HG03135 (cell line): Measurements from ENCODE around the gene CRYGS.
"Not testable (repeated sequence)": the region's sequence is repeated elsewhere in the genome, so short reads cannot be mapped to it uniquely, and the experiment has no call there.

Source experiments
- ATAC-seq: cut with Tn5 transposase; IDR thresholded peaks from one replicate; pipeline ENCODE4 v1.9.1; 2021; ENCODE audit warnings: mild to moderate bottlenecking, moderate library complexity; ENCODE audit not compliant: unreplicated experiment

The CRYGS gene

DNA sequence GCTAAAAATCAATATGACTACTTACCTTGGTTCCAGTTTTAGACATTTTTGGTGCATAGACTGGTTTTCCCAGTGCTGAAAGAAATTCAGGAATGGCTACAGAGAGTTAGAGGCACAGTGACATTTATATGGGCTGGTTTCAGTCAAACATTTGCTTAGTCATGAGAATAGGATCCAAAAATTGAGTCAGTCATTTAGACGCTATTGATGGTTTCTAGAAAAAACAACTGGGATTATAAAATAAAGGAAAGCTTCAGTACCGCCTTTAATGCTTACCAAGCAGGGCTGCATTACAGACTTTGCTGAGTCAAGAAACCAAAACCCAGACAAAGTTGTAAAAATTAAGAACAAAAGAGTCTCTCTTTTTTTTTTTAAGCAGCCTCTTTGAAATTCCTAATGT is at the start of gene CRYGS:
Gene CRYGS (minus strand): TSS at position 100 of the 400 bp plus-strand sequence. CDS start 54 bp downstream, at position 46.
- ATAC-seq = no peak

- no peak for ATAC-seq
These were observed 49.7 kb upstream of the CRYGS start for GRCh38 chr3:186593862-186594261.

- ATAC-seq = no peak
These were observed 48.5 kb upstream of the CRYGS start for GRCh38 chr3:186592682-186593081.

DNA sequence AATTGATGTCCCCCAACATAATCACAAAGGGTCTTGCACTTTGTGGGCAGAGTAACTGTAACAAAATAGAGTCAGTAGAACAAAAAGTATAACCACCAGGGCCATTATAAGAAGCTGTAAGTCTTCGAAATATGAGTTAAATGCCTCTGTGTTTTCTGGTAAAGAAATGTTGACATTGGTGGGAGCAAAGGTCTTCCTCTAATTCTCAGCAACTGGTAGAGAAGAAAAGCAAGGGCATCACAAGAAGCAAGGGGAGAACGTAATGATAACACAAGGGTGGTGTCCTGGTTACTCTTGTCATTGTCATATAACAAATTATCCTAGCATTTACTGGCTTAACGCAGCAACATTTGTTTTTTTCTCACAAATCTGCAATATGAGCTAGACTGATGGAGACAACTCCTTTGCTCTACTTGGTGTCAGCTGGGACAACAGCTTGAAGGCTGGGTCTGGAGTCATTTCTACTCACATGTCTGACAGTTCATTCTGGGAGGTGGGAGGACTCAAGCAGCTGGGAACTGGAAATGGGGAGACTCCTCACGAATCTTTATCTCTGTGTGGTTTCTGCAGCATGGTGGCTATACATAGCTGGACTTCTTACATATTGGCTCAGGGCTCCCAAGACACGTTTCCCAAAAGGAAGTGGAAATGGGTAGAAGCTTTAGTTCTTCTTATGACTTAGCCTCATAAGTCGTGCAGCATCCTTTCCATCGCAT is 46.6 kb upstream of the CRYGS start:
- ATAC-seq = no peak

- ATAC-seq = no peak
These were observed 45.8 kb upstream of the CRYGS start for GRCh38 chr3:186589856-186590579.

DNA sequence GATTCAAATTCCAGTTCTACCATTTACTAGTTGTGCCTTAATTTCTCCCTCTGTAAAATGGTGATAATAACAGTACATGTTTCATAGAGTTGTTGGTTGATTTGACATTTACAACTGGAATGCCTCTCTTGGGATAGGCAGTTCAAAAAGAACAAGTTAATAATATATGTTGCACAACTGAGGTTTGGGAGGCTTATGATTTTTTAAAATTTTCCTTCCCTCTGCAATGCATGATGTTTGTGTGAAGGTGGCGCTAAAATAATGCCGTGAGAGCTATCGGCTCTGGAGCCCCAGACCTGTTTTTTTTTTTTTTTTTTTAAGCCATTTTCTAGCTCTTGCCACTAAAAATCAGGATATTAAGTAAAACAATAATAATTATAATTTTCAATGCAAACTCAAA is 44.9 kb upstream of the CRYGS start:
- no peak for ATAC-seq

DNA sequence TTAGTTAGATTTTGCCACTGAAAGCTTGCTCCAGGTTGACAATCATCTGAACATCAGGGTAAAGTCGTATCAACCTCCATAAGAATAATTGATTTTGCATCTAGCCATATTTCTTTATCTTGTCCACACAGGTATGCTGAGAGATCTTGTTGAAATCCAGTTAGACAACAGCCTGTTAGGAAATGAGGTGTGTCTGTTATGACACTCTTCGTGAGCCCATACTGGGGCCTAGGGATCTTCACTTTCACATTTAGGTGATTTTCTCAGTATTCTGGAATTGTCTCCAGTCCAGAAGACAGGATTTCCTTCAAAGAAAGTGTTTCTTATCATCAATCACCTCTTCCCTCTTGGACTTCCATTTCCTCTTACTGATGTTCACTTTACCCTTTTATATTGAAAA is 44.5 kb upstream of the CRYGS start:
- ATAC-seq = no peak

GRCh38 chr3:186587183-186587582 is 43.0 kb upstream of the CRYGS start:
- no peak for ATAC-seq

DNA sequence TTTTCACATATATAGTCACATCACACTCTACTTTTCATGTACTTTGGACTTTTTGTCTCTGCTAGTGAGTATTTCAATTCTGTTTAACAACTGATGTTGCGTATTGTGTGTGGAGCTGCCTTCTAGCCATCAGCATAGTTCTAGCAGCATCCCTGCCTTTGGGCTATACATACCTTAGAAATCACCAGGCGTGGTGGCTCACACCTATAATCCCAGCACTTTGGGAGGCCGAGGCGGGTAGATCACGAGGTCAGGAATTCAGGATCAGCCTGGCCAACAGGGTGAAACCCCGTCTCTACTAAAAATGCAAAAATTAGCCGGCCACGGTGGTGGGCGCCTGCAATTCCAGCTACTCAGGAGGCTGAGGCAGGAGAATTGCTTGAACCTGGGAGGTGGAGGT is 42.1 kb upstream of the CRYGS start:
- not testable (repeated sequence) for ATAC-seq

- ATAC-seq = no peak
These were observed 39.7 kb upstream of the CRYGS start for GRCh38 chr3:186583831-186584230.

DNA sequence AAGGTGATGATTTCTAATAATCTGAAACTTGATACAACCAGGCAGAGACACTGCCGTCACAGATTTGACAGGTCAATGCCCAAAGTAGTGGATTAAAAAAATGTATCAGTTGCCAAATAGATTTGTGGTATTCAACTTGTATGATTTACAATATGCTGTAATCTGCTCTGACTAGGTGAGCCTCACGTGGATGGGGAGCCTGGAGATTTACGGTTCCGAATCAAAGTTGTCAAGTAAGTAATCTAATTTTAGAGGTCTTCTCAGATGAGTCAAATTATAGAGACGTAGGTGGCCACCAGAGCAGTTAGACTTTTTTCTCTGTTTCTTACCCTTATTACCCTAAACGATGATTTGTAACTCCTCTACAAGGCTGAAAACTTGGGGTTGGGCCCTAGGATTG is 38.4 kb upstream of the CRYGS start:
- ATAC-seq = no peak

DNA sequence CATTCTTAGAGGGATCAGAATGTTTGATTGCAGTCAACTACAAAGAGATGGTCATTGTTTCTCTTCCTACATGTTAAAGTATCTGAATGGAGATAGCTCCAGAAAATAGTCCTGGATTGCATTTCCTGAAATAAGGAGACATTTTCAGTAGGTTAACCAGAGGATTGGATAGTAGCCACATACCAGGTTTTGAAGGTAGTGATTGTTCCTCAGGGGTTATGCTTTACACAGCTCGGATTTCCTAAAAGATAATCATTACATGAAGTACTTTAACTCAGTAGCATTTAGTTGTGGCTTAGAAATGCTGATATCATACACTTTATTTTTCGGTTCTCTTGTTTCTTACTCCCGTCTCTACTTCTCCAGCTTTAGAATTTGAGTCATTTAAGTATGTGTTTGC is 36.6 kb upstream of the CRYGS start:
- no peak for ATAC-seq

DNA sequence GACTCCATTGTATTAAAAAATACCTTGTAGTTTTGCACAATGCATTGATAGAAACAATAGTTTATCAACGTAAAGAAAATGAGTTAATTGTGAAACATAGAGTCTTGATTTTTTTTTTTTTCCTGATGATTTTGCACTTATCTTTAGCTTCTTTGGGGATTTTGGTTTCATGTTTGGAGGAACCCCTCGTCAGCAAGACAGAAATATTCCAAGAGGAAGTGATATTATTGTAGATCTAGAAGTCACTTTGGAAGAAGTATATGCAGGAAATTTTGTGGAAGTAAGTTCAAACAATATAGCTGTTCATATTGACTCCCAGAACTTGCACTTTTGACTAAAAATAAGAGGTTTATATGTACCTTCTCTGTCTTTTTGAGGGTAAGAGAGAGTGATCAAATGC is 33.3 kb upstream of the CRYGS start:
- ATAC-seq = no peak

- ATAC-seq = no peak
These were observed 27.4 kb upstream of the CRYGS start for GRCh38 chr3:186571644-186572013.

GRCh38 chr3:186570941-186571643 is 26.9 kb upstream of the CRYGS start:
- ATAC-seq = no peak

DNA sequence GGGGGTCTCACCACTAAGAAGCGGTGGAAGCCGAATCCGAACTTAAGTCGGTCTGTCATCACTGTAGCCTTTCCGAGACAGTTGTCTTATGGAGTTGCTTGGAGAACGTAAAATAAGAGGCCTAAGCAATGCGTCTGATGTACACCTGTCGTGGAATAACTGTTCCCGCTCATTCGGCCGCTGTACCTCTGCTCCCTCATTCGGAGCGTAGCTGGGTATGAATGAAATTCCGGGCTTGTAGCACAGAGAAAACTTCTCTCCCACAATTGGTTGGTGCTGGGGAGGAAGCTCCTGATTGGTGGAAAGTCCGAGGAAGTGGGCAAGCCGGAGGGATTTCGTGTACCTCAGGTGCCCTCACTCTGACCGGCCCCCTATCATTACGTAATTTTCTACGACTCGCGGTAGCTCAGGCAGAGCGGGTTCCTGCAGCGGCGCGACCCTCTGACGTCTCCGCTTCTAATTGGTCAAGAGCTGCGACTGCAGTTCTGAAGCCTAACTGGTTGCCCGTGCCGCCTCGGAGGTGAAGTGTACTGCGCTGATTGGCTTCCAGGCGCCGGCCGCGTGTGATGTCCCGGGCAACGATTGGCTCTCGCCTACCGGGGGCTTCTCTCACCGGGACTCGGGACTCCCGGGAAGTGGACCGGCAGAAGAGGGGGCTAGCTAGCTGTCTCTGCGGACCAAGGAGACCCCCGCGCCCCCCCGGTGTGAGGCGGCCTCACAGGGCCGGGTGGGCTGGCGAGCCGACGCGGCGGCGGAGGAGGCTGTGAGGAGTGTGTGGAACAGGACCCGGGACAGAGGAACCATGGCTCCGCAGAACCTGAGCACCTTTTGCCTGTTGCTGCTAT is 26.1 kb upstream of the CRYGS start, which contains the start of gene DNAJB11:
Gene DNAJB11 (plus strand): TSS at position 625 of the 845 bp plus-strand sequence. CDS start 178 bp downstream, at position 803.
- peak; percentile 85 for ATAC-seq

DNA sequence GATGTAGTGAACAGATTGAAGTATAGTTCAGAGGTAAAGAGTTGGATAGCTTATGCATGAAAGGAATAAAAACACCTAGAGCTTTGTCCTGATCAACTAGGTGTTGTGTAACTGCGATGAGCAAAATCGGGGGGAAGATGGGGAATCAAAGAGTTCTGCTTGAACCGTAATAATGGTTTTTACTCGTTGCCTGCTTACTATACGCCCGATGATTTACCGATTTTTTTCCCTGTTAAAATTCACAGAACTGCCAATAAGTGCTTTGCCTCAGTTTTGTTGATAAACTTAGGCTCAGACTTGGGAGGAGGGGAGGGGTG is 25.6 kb upstream of the CRYGS start:
- no peak for ATAC-seq

DNA sequence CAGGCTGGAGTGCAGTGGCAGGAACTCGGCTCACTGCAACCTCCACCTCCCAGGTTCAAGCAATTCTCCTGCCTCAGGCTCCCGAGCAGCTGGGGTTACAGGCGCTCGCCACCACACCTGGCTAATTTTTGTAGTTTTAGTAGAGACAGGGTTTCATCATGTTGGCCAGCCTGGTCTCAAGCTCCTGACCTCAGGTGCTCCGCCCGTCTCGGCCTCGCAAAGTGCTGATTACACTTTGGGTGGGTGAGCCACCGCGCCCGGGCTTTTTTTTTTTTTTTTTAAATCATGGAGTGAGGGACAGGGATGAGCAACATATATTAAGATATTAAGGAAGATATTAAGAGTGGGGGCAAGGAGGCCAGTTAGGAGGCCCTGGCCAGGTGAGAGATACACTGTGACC is 25.2 kb upstream of the CRYGS start:
- ATAC-seq = not testable (repeated sequence)

GRCh38 chr3:186567072-186567921 is 23.1 kb upstream of the CRYGS start, which contains the start of gene TBCCD1:
Gene TBCCD1 (minus strand): TSS chr3:186567339. CDS start chr3:186564329, 3,010 bp downstream.
- peak; percentile 45 for ATAC-seq

GRCh38 chr3:186566772-186567071 is 22.5 kb upstream of the CRYGS start:
- ATAC-seq = no peak
